H1 (cell line): ENCODE data around the gene RAPGEF5.

Source experiments
- POLR2A ChIP-seq, 2 experiments: IDR thresholded peaks; 1 replicate in 1 of 2; 2 replicates in 1 of 2; pipeline ENCODE4 v1.6.1; 2011; ENCODE audit warnings: low read depth in 2 of 2, low read length in 2 of 2, mild to moderate bottlenecking in 2 of 2; ENCODE audit errors: control extremely low read depth in 1 of 2
- POLR2AphosphoS5 ChIP-seq: IDR thresholded peaks from 2 replicates; pipeline ENCODE4 v1.6.1; 2011; ENCODE audit warnings: low read depth, low read length
- TF ChIP-seq, protein P1 (sequence below): IDR thresholded peaks from 2 replicates; pipeline ENCODE4 v1.6.1; 2011; ENCODE audit warnings: low read depth, mild to moderate bottlenecking, low read length; ENCODE audit not compliant: insufficient read depth
- TF ChIP-seq, protein P2 (sequence below), 3 experiments: IDR thresholded peaks; 1 replicate in 2 of 3; 2 replicates in 1 of 3; pipeline versions ENCODE4 v1.5.1 to v1.6.1; 2011; ENCODE audit warnings: low read length in 3 of 3, mild to moderate bottlenecking in 3 of 3, inconsistent platforms in 2 of 3, low read depth in 1 of 3, moderate library complexity in 1 of 3; ENCODE audit not compliant: insufficient read depth in 1 of 3; ENCODE audit errors: control extremely low read depth in 1 of 3

DNA sequence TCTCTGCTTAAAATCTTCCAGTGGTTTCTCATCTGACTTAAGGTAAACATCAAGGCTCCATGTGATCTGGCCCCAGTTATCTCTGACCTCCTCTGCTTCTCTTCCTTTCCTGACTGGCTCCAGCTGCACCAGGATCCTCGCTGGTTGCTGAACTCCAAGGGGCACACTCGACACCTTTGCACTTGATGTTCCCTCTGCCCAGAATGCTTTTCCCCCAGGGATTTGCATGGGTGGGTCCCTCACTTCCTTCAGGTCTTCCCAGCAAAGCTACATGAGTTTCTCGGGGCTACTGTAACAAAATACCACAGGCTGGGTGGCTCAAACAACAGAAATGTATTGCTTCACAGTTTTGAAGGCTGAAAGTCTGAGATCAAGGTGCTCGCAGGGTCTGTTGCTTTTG lies 245.3 kb downstream of the RAPGEF5 start:
- TF ChIP-seq, protein P1, sequence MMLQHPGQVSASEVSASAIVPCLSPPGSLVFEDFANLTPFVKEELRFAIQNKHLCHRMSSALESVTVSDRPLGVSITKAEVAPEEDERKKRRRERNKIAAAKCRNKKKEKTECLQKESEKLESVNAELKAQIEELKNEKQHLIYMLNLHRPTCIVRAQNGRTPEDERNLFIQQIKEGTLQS = no peak
- no peak for TF ChIP-seq POLR2A (IDR thresholded peaks at IDR 0.05; ENCODE audit: control extremely low read depth in 1 of 2, low read depth in 2 of 2, low read length in 2 of 2)
- TF ChIP-seq, protein P2, sequence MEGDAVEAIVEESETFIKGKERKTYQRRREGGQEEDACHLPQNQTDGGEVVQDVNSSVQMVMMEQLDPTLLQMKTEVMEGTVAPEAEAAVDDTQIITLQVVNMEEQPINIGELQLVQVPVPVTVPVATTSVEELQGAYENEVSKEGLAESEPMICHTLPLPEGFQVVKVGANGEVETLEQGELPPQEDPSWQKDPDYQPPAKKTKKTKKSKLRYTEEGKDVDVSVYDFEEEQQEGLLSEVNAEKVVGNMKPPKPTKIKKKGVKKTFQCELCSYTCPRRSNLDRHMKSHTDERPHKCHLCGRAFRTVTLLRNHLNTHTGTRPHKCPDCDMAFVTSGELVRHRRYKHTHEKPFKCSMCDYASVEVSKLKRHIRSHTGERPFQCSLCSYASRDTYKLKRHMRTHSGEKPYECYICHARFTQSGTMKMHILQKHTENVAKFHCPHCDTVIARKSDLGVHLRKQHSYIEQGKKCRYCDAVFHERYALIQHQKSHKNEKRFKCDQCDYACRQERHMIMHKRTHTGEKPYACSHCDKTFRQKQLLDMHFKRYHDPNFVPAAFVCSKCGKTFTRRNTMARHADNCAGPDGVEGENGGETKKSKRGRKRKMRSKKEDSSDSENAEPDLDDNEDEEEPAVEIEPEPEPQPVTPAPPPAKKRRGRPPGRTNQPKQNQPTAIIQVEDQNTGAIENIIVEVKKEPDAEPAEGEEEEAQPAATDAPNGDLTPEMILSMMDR (IDR thresholded peaks at IDR 0.05; ENCODE audit: control extremely low read depth in 1 of 3, insufficient read depth in 1 of 3, low read depth in 1 of 3, low read length in 3 of 3) = no peak
- TF ChIP-seq POLR2AphosphoS5 = no peak
